Dermis microvascular lymphatic vessel endothelial cell (primary cell): ENCODE measurements around the gene ATP1A4. TPM values are rescaled to one million over a fixed set of nuclear protein-coding genes. Genes with fewer than 3 reads are reported as not detected.
"Not testable (repeated sequence)": the region's sequence is repeated elsewhere in the genome, so short reads cannot be mapped to it uniquely, and the experiment has no call there.

Experiments used
- DNase-seq, 2 donors: peaks; one replicate each; pipeline versions ENCODE4 v3.0.0 to v3.0.0-alpha.2; 2010; ENCODE audit warnings: low read depth in 2 of 2
- total RNA-seq: library from RNA; depleted of rRNA; stranded (reverse); fragments of >200 nt; gene quantifications from 2 replicates; pipeline ENCODE4 v1.2.1, GENCODE V29; 2014

Gene ATP1A4
- total RNA-seq, 1 donor from 2014 or later: not detected

- no peak for DNase-seq
Measured at GRCh38 chr1:160123726-160124125, 27.7 kb upstream of the ATP1A4 start.

GRCh38 chr1:160124705-160125478 lies 26.5 kb upstream of the ATP1A4 start:
- DNase-seq: no peak

- DNase-seq: no peak
Measured at GRCh38 chr1:160125746-160126145, 25.7 kb upstream of the ATP1A4 start.

GRCh38 chr1:160126342-160126741 lies 25.1 kb upstream of the ATP1A4 start:
- not testable (repeated sequence) for DNase-seq

GRCh38 chr1:160127381-160127780 lies 24.0 kb upstream of the ATP1A4 start:
- DNase-seq: no peak

GRCh38 chr1:160127865-160128523 lies 23.4 kb upstream of the ATP1A4 start:
- DNase-seq: no peak

GRCh38 chr1:160128636-160129035 lies 22.8 kb upstream of the ATP1A4 start:
- DNase-seq: no peak

GRCh38 chr1:160129046-160129445 lies 22.4 kb upstream of the ATP1A4 start:
- DNase-seq: no peak

GRCh38 chr1:160129558-160129957 lies 21.8 kb upstream of the ATP1A4 start:
- DNase-seq: no peak

- DNase-seq: no peak
Measured at GRCh38 chr1:160129966-160130365, 21.4 kb upstream of the ATP1A4 start.

GRCh38 chr1:160130486-160130885 lies 20.9 kb upstream of the ATP1A4 start:
- no peak for DNase-seq

GRCh38 chr1:160130939-160131338 lies 20.5 kb upstream of the ATP1A4 start:
- no peak for DNase-seq

- DNase-seq: no peak
Measured at GRCh38 chr1:160131803-160132565, 19.4 kb upstream of the ATP1A4 start.

GRCh38 chr1:160133990-160134770 lies 17.2 kb upstream of the ATP1A4 start:
- no peak for DNase-seq

- DNase-seq: no peak
Measured at GRCh38 chr1:160134791-160135572, 16.4 kb upstream of the ATP1A4 start.

GRCh38 chr1:160136121-160136925 lies 15.1 kb upstream of the ATP1A4 start:
- no peak for DNase-seq

- no peak for DNase-seq
Measured at GRCh38 chr1:160136926-160137200, 14.5 kb upstream of the ATP1A4 start.

GRCh38 chr1:160137216-160137862 lies 14.1 kb upstream of the ATP1A4 start:
- no peak for DNase-seq

GRCh38 chr1:160139840-160140239 lies 11.6 kb upstream of the ATP1A4 start:
- no peak for DNase-seq

- DNase-seq: no peak
Measured at GRCh38 chr1:160143695-160144094, 7.7 kb upstream of the ATP1A4 start.
